IPS DF 4.7 (cell line): Measurements from ENCODE around the gene PAPOLA.

Experiments
- DNase-seq: peaks from one replicate; pipeline ENCODE4 v3.0.0-alpha.2; 2013; ENCODE audit warnings: low spot score; ENCODE audit errors: extremely low read depth

Gene PAPOLA

GRCh38 chr14:96584907-96585671 is 82.9 kb downstream of the PAPOLA start:
- no peak for DNase-seq

- DNase-seq: no peak
Observed at GRCh38 chr14:96585672-96586013, 83.5 kb downstream of the PAPOLA start.

- no peak for DNase-seq
Observed at GRCh38 chr14:96586056-96586455, 83.9 kb downstream of the PAPOLA start.

- no peak for DNase-seq
Observed at GRCh38 chr14:96586921-96587822, 85.0 kb downstream of the PAPOLA start.

- DNase-seq: no peak
Observed at GRCh38 chr14:96587823-96588385, 85.7 kb downstream of the PAPOLA start.

GRCh38 chr14:96588410-96589257 is 86.5 kb downstream of the PAPOLA start:
- no peak for DNase-seq

- no peak for DNase-seq
Observed at GRCh38 chr14:96589577-96589976, 87.4 kb downstream of the PAPOLA start.

- no peak for DNase-seq
Observed at GRCh38 chr14:96590190-96590864, 88.1 kb downstream of the PAPOLA start.

- DNase-seq: no peak
Observed at GRCh38 chr14:96592591-96593386, 90.6 kb downstream of the PAPOLA start.

GRCh38 chr14:96594961-96595360 is 92.8 kb downstream of the PAPOLA start:
- no peak for DNase-seq

- DNase-seq: no peak
Observed at GRCh38 chr14:96597680-96598079, 95.5 kb downstream of the PAPOLA start.

- no peak for DNase-seq
Observed at GRCh38 chr14:96598332-96598928, 96.2 kb downstream of the PAPOLA start.

- no peak for DNase-seq
Observed at GRCh38 chr14:96599076-96599475, 96.9 kb downstream of the PAPOLA start.

GRCh38 chr14:96602186-96602585 is 100.0 kb downstream of the PAPOLA start:
- DNase-seq: no peak

GRCh38 chr14:96603350-96604255 is 101.4 kb downstream of the PAPOLA start:
- DNase-seq: no peak

- no peak for DNase-seq
Observed at GRCh38 chr14:96614481-96614881, 112.3 kb downstream of the PAPOLA start.

GRCh38 chr14:96616161-96616721 is 114.1 kb downstream of the PAPOLA start:
- DNase-seq: no peak
